GM12874 (cell line): Measurements from ENCODE around the gene VPS18.

Experiments used
- TF ChIP-seq, protein P1 (sequence below): IDR thresholded peaks from 2 replicates; pipeline ENCODE4 v1.5.1; 2011; ENCODE audit warnings: low read depth, mild to moderate bottlenecking, control low read depth, low read length, moderate library complexity; ENCODE audit not compliant: insufficient read depth

The VPS18 gene

DNA sequence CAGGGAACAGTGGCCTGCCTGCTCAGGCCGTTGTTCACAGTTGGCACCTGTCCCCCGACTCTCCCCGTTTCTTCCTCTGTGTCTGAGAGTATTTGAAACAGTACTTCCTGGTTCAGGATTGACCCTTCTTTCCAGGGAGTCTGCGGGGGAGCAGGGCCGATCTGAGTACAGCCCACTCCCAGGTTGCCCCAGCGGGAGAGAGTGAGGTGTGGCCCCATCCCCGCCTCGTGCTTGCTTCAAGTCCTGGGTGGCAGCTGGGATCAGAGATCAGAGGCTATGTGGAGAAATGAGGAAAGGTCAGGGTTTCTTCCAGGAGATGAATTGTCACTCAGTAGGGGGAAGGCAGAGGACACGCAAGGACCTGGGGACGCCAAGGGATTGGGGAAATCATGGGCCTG, 28.4 kb downstream of the VPS18 start:
- TF ChIP-seq, protein P1, sequence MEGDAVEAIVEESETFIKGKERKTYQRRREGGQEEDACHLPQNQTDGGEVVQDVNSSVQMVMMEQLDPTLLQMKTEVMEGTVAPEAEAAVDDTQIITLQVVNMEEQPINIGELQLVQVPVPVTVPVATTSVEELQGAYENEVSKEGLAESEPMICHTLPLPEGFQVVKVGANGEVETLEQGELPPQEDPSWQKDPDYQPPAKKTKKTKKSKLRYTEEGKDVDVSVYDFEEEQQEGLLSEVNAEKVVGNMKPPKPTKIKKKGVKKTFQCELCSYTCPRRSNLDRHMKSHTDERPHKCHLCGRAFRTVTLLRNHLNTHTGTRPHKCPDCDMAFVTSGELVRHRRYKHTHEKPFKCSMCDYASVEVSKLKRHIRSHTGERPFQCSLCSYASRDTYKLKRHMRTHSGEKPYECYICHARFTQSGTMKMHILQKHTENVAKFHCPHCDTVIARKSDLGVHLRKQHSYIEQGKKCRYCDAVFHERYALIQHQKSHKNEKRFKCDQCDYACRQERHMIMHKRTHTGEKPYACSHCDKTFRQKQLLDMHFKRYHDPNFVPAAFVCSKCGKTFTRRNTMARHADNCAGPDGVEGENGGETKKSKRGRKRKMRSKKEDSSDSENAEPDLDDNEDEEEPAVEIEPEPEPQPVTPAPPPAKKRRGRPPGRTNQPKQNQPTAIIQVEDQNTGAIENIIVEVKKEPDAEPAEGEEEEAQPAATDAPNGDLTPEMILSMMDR: no peak

DNA sequence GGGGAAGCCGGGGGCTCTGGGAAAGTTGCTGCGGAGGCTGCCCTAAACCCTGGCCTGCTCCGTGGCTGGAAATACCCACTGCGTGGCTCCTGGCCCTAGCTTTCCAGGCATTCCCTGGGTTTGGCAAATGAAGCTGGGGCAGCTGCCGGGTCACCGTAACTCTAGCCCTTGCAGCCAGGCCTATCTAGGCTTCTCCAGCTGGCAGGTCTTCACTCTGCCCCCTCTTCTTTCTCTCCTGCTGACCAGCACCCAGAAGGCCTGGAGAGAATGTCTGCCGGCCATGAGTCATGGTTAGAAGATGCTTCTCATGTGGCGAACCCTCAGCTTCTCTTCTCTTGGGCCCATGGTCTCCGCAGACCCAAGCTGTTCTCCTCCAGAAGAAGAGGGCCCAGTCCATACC, 29.3 kb downstream of the VPS18 start:
- TF ChIP-seq, protein P1: no peak

DNA sequence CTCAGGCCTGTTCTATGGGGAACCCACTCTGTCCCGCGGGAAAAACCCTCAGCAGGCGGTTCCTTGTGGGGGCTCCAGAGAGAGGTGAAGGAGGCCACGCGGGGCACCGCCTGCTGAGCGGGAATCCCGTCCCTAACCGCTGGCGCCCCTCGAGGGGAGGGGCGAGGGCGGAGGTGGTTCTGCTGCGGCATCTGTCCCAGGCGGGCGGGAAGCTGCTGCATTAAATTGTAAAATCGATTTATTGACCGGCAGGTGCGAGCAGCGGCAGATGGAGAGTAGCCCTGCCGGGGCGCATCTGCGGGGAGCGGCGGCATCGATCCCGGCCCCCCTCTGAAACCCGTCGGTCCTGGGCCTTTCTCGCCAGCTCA, 31.2 kb downstream of the VPS18 start:
- TF ChIP-seq, protein P1: no peak

DNA sequence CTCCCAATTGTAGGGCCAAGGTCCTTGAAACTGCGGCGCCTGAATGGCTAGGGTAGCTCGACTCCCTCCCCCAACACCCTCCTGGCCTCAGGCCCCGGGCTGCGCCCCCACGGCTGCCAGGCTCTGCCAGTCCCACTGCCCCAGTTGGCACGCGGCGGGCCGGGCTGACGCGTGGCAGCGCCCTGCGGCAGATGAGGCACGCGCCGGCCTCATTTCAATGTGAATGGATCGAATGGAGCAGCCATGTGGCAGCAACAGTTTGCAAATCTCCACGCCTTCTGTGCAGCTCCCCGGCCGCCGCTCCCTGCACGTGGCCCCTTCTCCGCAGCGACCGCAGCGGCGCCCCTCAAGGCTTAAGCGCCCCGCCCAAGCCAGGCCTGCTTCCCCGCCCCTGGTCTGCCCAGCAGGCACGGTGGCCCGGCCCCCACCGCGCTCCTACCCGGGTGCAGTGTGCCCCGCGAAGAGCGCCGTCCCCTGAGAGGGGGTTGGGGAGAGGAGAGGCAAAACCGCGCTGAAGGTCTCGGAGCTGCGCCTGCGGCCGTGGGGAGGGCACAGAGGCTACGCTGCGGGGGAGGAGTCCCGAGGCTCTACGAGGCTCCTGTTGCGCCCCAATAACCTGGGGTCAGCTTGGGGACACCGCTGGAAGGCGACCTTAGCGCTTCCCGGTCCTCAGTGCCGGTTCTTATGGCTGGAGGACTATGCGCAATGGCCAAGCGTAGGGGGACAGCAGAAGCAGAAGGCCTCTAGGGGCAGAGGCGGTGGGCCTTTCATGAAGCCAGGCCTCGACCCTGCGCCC, 31.8 kb downstream of the VPS18 start:
- TF ChIP-seq, protein P1: no peak

DNA sequence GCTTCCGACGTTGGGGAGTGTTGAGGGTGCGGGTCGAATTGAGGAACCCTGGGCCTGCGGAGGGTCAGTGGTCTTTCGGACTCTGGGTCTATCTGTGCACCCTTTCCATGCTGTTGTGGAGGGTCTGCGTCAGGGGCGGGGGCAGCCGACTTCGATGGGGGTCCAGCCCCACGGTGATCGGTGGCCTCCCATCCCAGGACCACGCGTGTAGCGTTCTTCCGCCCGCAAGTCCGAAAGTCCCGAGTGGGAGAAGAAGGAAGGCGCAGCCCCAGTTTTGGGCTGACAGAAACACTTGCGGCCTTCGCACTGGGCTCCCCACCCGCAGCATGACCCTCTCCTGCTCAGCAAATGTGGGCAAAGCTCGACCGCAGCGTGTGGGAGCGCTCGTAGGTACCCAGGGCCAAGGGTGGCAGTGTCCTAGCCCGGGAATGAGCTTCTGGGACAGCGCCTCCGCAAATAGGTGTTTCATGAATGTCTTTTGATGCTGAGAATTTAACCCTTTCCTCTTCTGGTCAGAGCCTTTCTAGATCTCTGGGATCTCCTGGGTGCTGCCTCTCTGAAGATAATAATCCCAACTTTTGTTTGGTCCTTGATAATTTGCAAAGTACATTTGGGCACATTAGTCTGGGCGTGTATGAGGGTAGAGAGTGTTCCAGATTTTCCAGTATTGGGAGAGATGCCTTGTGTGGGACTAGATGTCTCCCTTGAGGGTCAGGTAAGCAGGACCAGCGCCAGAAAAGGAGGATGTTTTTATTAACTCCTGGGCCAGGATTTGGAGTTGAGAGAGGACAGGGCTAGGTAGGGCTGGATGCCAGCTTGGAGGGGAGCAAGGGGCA, 32.6 kb downstream of the VPS18 start:
- TF ChIP-seq, protein P1: no peak

DNA sequence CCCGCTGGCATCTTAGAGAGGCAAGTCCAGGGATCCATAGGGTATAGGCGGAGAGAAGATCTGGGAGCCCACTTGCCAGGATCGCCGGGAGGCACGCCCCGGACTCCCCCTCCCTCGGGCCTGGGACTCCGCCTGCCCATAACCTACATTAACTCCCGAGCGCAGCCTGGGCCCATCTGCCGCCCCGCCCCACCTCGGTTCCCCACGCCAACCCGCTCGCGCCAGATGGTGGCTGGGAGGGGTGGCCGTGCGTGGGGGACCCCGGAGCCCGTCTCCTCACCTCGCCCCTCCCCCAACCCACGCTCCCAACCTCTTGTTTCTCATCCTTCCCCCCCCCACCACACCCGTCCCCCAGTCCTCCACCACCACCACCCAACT, 33.2 kb downstream of the VPS18 start:
- TF ChIP-seq, protein P1: no peak
